Suprapubic skin (tissue), 4 donors: ENCODE measurements around the gene CLPSL2. TPM values are rescaled to one million over a fixed set of nuclear protein-coding genes. Genes with fewer than 3 reads are reported as not detected.

ENCODE experiments used
- DNase-seq, 2 donors: peaks; one replicate each; pipeline ENCODE4 v3.0.0-alpha.2; 2019; ENCODE audit warnings: low spot score in 2 of 2
- H3K27ac ChIP-seq: fragments of 200-600 bp; sonication (generic); one replicate; pipeline ENCODE4 v1.5.1; 2019
- H3K27me3 ChIP-seq: fragments of 200-600 bp; sonication (generic); one replicate; pipeline ENCODE4 v1.5.1; 2019
- H3K36me3 ChIP-seq: fragments of 200-600 bp; sonication (generic); one replicate; pipeline ENCODE4 v1.5.1; 2019
- H3K4me1 ChIP-seq: fragments of 200-600 bp; sonication (generic); one replicate; pipeline ENCODE4 v1.5.1; 2019
- H3K4me3 ChIP-seq: fragments of 200-600 bp; sonication (generic); one replicate; pipeline ENCODE4 v1.5.1; 2019; ENCODE audit warnings: mild to moderate bottlenecking
- H3K9me3 ChIP-seq: fragments of 200-600 bp; sonication (generic); one replicate; pipeline ENCODE4 v1.5.1; 2019
- CTCF ChIP-seq, 2 donors: fragments of 200-600 bp in 1 of 2; fragments of 450-650 bp in 1 of 2; sonication (generic) in 1 of 2; IDR thresholded peaks; one replicate each; pipeline ENCODE4 v1.5.1; 2016 to 2019; ENCODE audit warnings: antibody characterized with exemption in 2 of 2, mild to moderate bottlenecking in 1 of 2, moderate library complexity in 1 of 2
- EP300 ChIP-seq: sonication (generic); formaldehyde crosslinking; IDR thresholded peaks from one replicate; pipeline ENCODE4 v1.6.1; 2017; ENCODE audit warnings: antibody characterized with exemption
- POLR2A ChIP-seq, 2 donors: fragments of 450-650 bp; IDR thresholded peaks; one replicate each; pipeline ENCODE4 v1.6.1; 2017; ENCODE audit warnings: antibody characterized with exemption in 2 of 2, mild to moderate bottlenecking in 2 of 2, moderate library complexity in 2 of 2
- POLR2AphosphoS5 ChIP-seq, 3 donors: sonication (generic); formaldehyde crosslinking; IDR thresholded peaks; one replicate each; pipeline ENCODE4 v1.6.1; 2017; ENCODE audit warnings: antibody characterized with exemption in 3 of 3
- WGBS: methylation state at CpG from one replicate; pipeline ENCODE4 v1.1.5; 2018; 5-methylcytosine and 5-hydroxymethylcytosine counted together
- total RNA-seq, 4 donors: library from RNA; depleted of rRNA; stranded (reverse); fragments of >200 nt; gene quantifications; one replicate each; pipeline ENCODE4 v1.1.0, GENCODE V29; 2016

Gene CLPSL2
- total RNA-seq, 4 donors from 2014 or later = not detected

DNA sequence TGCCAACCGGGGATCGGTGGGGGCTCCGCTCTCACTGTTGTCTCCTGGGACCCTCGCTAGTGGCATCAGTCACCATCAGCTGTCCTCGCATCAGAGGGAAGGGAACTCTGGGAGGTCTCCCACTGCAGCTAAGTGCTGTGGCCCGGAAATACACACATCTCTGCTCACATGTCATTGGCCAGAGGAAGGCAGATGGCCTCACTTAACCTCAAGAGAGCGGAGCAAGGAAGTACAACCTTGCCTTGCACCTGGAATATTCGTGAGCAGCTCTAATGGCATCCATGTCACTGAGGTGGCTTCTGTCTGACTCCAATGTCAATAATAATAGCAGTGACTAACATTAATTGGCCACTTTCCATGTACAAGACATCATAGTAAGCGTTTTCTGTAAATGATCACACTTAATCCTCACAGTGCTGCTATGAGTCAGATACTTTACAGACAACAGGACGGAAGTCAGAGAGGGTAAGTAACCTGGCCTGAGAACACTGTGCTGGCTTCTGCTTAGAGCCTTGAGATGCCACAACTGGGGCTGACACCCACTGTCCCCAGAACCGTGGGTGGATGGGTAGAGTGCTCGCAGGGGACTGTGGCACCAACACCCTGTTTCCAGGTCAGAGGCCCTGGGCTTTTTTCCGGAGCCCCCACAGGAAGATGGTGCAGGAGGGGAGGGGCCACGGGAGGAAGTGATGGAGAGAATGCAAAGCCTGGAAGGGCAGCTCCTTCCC is 34.7 kb downstream of the CLPSL2 start:
- no peaks in the 10 kb centered on the region for H3K36me3 ChIP-seq
- TF ChIP-seq POLR2A (IDR thresholded peaks at IDR 0.05) = no peak
- peaks cover 9% of the 10 kb centered on the region for H3K27me3 ChIP-seq
- H3K4me3 ChIP-seq = no peak overlapping the region
- DNase-seq = no peak
- peaks cover 5% of the 10 kb centered on the region for H3K4me1 ChIP-seq
- no peak overlapping the region for H3K27ac ChIP-seq
- 62% methylated on average over 14 of the region's 14 CpGs for WGBS
- H3K9me3 ChIP-seq = no peaks in the 10 kb centered on the region

DNA sequence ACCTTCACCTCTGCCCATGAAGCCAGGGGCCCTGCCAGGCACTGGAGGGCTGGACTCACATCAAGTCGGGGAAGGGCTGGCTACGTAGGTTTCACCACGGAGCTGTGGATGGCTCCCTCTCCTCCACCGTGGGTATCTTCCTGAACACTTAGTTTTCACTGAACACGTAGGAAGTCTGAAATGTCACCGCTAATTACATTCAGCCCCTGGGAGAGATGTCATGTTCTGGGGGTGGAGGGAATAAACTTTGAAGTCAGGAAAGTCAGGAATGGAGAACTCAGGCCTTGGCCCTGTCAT is 35.2 kb downstream of the CLPSL2 start:
- Histone ChIP-seq H3K27me3 (peaks cover 6% of the 10 kb centered on the region), H3K4me1 (peaks cover 5% of the 10 kb centered on the region), H3K4me3 (no peak overlapping the region), H3K36me3 (no peaks in the 10 kb centered on the region), H3K27ac (no peak overlapping the region), H3K9me3 (no peaks in the 10 kb centered on the region)
- WGBS = 71% methylated on average over 6 of the region's 6 CpGs
- no peak for TF ChIP-seq EP300
- no peak for TF ChIP-seq CTCF (IDR thresholded peaks at IDR 0.05)
- TF ChIP-seq POLR2A (IDR thresholded peaks at IDR 0.05) = no peak
- no peak for TF ChIP-seq POLR2AphosphoS5 (IDR thresholded peaks at IDR 0.05)
- DNase-seq = no peak

DNA sequence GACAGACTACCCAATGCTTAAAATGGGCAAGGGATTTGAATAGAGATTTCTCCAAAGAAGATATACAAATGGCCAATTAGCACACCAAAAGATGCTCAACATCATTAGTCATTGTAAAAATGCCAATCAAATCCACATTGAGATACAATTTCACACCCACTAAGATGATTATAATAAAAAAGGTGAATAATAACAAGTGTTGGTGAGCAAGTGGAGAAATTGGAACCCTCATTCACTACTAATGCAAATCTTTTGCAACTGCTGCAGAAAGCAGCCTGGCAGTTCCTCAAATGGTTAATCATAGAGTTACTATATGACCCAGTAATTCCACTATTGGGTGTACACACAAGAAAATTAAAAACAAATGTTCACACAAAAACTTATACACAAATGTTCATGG is 41.1 kb downstream of the CLPSL2 start:
- no peak overlapping the region for H3K27ac ChIP-seq
- H3K27me3 ChIP-seq = no peaks in the 10 kb centered on the region
- no peaks in the 10 kb centered on the region for H3K9me3 ChIP-seq
- TF ChIP-seq EP300 (no peak), POLR2AphosphoS5 (IDR thresholded peaks at IDR 0.05) (no peak), CTCF (IDR thresholded peaks at IDR 0.05) (no peak)
- H3K36me3 ChIP-seq = no peaks in the 10 kb centered on the region
- H3K4me1 ChIP-seq = no peaks in the 10 kb centered on the region
- no peak overlapping the region for H3K4me3 ChIP-seq
- DNase-seq = no peak

GRCh38 chr6:35823601-35824000 is 47.2 kb downstream of the CLPSL2 start:
- TF ChIP-seq POLR2A (IDR thresholded peaks at IDR 0.05) (no peak), CTCF (IDR thresholded peaks at IDR 0.05) (no peak), EP300 (no peak), POLR2AphosphoS5 (IDR thresholded peaks at IDR 0.05) (no peak)
- no peaks in the 10 kb centered on the region for H3K4me1 ChIP-seq
- no peaks in the 10 kb centered on the region for H3K27me3 ChIP-seq
- no peak for DNase-seq
- H3K36me3 ChIP-seq = no peaks in the 10 kb centered on the region
- no peak overlapping the region for H3K27ac ChIP-seq
- no peaks in the 10 kb centered on the region for H3K9me3 ChIP-seq
- WGBS = 84% methylated on average over 2 of the region's 2 CpGs
- no peak overlapping the region for H3K4me3 ChIP-seq

- no peaks in the 10 kb centered on the region for H3K27me3 ChIP-seq
- TF ChIP-seq EP300 = no peak
- no peak for TF ChIP-seq POLR2AphosphoS5 (IDR thresholded peaks at IDR 0.05)
- TF ChIP-seq POLR2A (IDR thresholded peaks at IDR 0.05) = no peak
- no peak for TF ChIP-seq CTCF (IDR thresholded peaks at IDR 0.05)
- H3K36me3 ChIP-seq = no peaks in the 10 kb centered on the region
- H3K4me1 ChIP-seq = no peaks in the 10 kb centered on the region
- H3K27ac ChIP-seq = no peak overlapping the region
- WGBS = 82% methylated on average over 5 of the region's 5 CpGs
- DNase-seq = peak in 1 of 2 donors; percentile 34
- no peak overlapping the region for H3K4me3 ChIP-seq
- H3K9me3 ChIP-seq = no peaks in the 10 kb centered on the region
Measured at GRCh38 chr6:35824552-35825192, 48.3 kb downstream of the CLPSL2 start.

Other genes with a start within 250 kb of the CLPSL2 start
- gene FKBP5, start 87.7 kb upstream of the CLPSL2 start, total RNA-seq = 100 to 1,000 TPM; 198 to 321 (median 244) TPM
- 1 to 10 TPM in 1 of 4 donors, under 1 TPM in 2, not detected in 1; 0.53 to 1.2 (median 0.55) TPM for gene ARMC12, start 39.6 kb upstream of the CLPSL2 start, total RNA-seq
- not detected for gene CLPSL1, start 4.4 kb downstream of the CLPSL2 start, total RNA-seq
- not detected for gene CLPS, start 20.7 kb downstream of the CLPSL2 start, total RNA-seq
- not detected for gene LHFPL5, start 28.8 kb downstream of the CLPSL2 start, total RNA-seq
- gene SRPK1, start 144.5 kb downstream of the CLPSL2 start, total RNA-seq = 100 to 1,000 TPM in 1 of 4 donors, 10 to 100 TPM in 3; 73.9 to 127 (median 91.2) TPM
- gene SLC26A8, start 248.0 kb downstream of the CLPSL2 start, total RNA-seq = not detected